ENCODE results near the gene FLNB. TPM values are rescaled to one million over a fixed set of nuclear protein-coding genes. Genes with fewer than 3 reads are reported as not detected.

The FLNB gene
- polyA plus RNA-seq, 4 donors = 162 to 186 (median 171) TPM

Other genes with a start within 250 kb of the FLNB start
- gene DNASE1L3, start 202.6 kb downstream of the FLNB start, polyA plus RNA-seq (ENCODE audit: insufficient read length in 4 of 4) = 10 to 100 TPM in 2 of 4 donors, 1 to 10 TPM in 2; 2.5 to 19.7 (median 10.1) TPM
- gene ABHD6, start 229.4 kb downstream of the FLNB start, polyA plus RNA-seq (ENCODE audit: insufficient read length in 4 of 4) = 10 to 100 TPM in 3 of 4 donors, 1 to 10 TPM in 1; 9.2 to 13.8 (median 11.1) TPM